Activated B cell treated with CpG ODN at 0.5 μM for 24 hours (primary cell): ENCODE data around the gene NELL2. TPM values are rescaled to one million over a fixed set of nuclear protein-coding genes. Genes with fewer than 3 reads are reported as not detected.

ENCODE experiments used
- ATAC-seq: fragments of 200-7000 bp; cut with Tn5 transposase; one replicate; pipeline ENCODE4 v1.10.0; 2021; ENCODE audit warnings: low read depth, mild to moderate bottlenecking, moderate library complexity
- CTCF ChIA-PET: fragments of 350-600 bp; sonication (Branson Sonifier 250); formaldehyde crosslinking; loops from one replicate; lab custom pipeline; 2021; ENCODE audit warnings: antibody characterized with exemption; lab: Charles Lee
- POLR2A ChIA-PET: fragments of 350-600 bp; sonication (Branson Sonifier 250); formaldehyde crosslinking; loops from one replicate; lab custom pipeline; 2021; ENCODE audit warnings: antibody characterized with exemption; lab: Charles Lee
- DNase-seq: peaks from one replicate; pipeline ENCODE4 v3.0.0; 2022
- H3K27ac Mint-ChIP-seq: one replicate; pipeline ENCODE4 v1.8.0; 2020; ENCODE audit warnings: mixed read lengths
- H3K27me3 Mint-ChIP-seq: one replicate; pipeline ENCODE4 v1.8.0; 2021; ENCODE audit warnings: mixed read lengths
- H3K36me3 Mint-ChIP-seq: one replicate; pipeline ENCODE4 v1.8.0; 2021; ENCODE audit warnings: low read depth, mixed read lengths
- H3K4me1 Mint-ChIP-seq: one replicate; pipeline ENCODE4 v1.8.0; 2021; ENCODE audit warnings: mixed read lengths
- H3K4me3 Mint-ChIP-seq: one replicate; pipeline ENCODE4 v1.8.0; 2020; ENCODE audit warnings: mild to moderate bottlenecking, mixed read lengths
- H3K9me3 Mint-ChIP-seq: one replicate; pipeline ENCODE4 v1.8.0; 2020; ENCODE audit warnings: mixed read lengths
- CTCF ChIP-seq: fragments of 200-600 bp; IDR thresholded peaks from one replicate; pipeline ENCODE4 v1.8.0; 2022; ENCODE audit warnings: antibody characterized with exemption, mild to moderate bottlenecking
- intact Hi-C: fragments of 100-400 bp; cut with micrococcal nuclease; formaldehyde crosslinking; loops from one replicate; pipeline ENCODE4 v1.15.1; 2024
- total RNA-seq: library from RNA; stranded (reverse); gene quantifications from 2 replicates; pipeline ENCODE4 v1.2.3, GENCODE V29; 2022

NELL2 gene
- total RNA-seq, 1 donor from 2014 or later = not detected

GRCh38 chr12:44708218-44708617 lies 167.9 kb downstream of the NELL2 start:
- no peaks in the 10 kb centered on the region for H3K9me3 Mint-ChIP-seq
- ChIA-PET CTCF (no interaction called here), POLR2A (no interaction called here)
- H3K27ac Mint-ChIP-seq = no peak overlapping the region
- no peaks in the 10 kb centered on the region for H3K4me1 Mint-ChIP-seq
- H3K4me3 Mint-ChIP-seq = no peak overlapping the region
- H3K36me3 Mint-ChIP-seq = no peaks in the 10 kb centered on the region
- intact Hi-C loops = no loop called here
- no peaks in the 10 kb centered on the region for H3K27me3 Mint-ChIP-seq
- no peak for ATAC-seq
- no peak for TF ChIP-seq CTCF
- DNase-seq = no peak

- H3K4me1 Mint-ChIP-seq = no peaks in the 10 kb centered on the region
- no peaks in the 10 kb centered on the region for H3K36me3 Mint-ChIP-seq
- no peaks in the 10 kb centered on the region for H3K27me3 Mint-ChIP-seq
- POLR2A ChIA-PET = no interaction called here
- no peak for DNase-seq
- H3K9me3 Mint-ChIP-seq = no peaks in the 10 kb centered on the region
- intact Hi-C loops = no loop called here
- no peak overlapping the region for H3K27ac Mint-ChIP-seq
- CTCF ChIA-PET = no interaction called here
- no peak overlapping the region for H3K4me3 Mint-ChIP-seq
- ATAC-seq = no peak
- no peak for TF ChIP-seq CTCF
Measured at GRCh38 chr12:44703182-44703910, 172.8 kb downstream of the NELL2 start.

GRCh38 chr12:44697511-44697910 lies 178.6 kb downstream of the NELL2 start:
- Mint-ChIP-seq H3K4me1 (no peaks in the 10 kb centered on the region), H3K27ac (no peak overlapping the region), H3K4me3 (no peak overlapping the region), H3K27me3 (no peaks in the 10 kb centered on the region), H3K36me3 (no peaks in the 10 kb centered on the region), H3K9me3 (no peaks in the 10 kb centered on the region)
- CTCF ChIA-PET = no interaction called here
- intact Hi-C loops = no loop called here
- POLR2A ChIA-PET = no interaction called here
- DNase-seq = no peak
- TF ChIP-seq CTCF = no peak
- no peak for ATAC-seq

- DNase-seq (no peak), ATAC-seq (no peak)
- ChIA-PET CTCF (no interaction called here), POLR2A (no interaction called here)
- H3K4me1 Mint-ChIP-seq = no peaks in the 10 kb centered on the region
- no peak for TF ChIP-seq CTCF
- H3K4me3 Mint-ChIP-seq = no peak overlapping the region
- no peaks in the 10 kb centered on the region for H3K36me3 Mint-ChIP-seq
- H3K27ac Mint-ChIP-seq = no peak overlapping the region
- intact Hi-C loops = no loop called here
- no peaks in the 10 kb centered on the region for H3K27me3 Mint-ChIP-seq
- H3K9me3 Mint-ChIP-seq = no peaks in the 10 kb centered on the region
Measured at GRCh38 chr12:44696542-44696941, 179.6 kb downstream of the NELL2 start.

GRCh38 chr12:44694017-44694416 lies 182.1 kb downstream of the NELL2 start:
- Mint-ChIP-seq H3K27me3 (no peaks in the 10 kb centered on the region), H3K9me3 (no peaks in the 10 kb centered on the region), H3K36me3 (no peaks in the 10 kb centered on the region), H3K27ac (no peak overlapping the region), H3K4me3 (no peak overlapping the region), H3K4me1 (no peaks in the 10 kb centered on the region)
- no peak for DNase-seq
- no peak for ATAC-seq
- ChIA-PET POLR2A (no interaction called here), CTCF (no interaction called here)
- intact Hi-C loops = no loop called here
- TF ChIP-seq CTCF = no peak
